ENCODE measurements around the gene TBCC. TPM values are rescaled to one million over a fixed set of nuclear protein-coding genes. Genes with fewer than 3 reads are reported as not detected.

Gene TBCC
- total RNA-seq, 1 donor from 2014 or later: 36.6 TPM

DNA sequence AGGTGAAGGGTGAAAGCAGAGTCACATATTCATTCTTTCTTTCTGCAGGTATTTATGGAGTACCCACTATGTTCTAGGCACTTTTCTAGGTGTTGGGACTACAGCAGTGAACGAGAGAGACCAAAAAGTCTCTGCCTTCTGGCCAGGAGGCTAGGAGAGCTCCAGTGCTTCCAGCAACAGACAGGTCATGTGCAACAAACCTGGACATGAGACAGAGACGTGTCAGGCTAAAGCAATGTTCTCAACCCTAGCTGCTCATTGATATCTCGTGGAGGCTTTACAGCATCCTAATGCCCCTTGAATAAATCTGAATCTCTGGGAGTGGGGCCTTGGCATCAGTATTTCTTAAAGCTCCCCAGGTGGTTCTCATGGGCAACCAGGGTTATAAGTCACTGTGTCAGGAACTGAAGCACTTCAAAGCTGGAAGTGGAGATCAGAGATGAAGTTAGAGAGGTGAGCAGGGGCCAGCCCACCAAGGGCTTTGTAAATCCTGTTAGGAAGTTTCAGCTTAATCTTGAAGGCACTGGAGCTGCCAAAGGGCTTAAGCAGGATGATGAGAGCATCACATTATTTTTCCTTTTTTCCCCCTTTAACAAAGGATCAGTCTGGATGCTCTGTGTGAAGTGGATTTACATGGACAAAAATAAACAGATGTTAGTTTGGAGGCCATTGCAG, 13.0 kb upstream of the TBCC start:
- TF ChIP-seq, protein P1, sequence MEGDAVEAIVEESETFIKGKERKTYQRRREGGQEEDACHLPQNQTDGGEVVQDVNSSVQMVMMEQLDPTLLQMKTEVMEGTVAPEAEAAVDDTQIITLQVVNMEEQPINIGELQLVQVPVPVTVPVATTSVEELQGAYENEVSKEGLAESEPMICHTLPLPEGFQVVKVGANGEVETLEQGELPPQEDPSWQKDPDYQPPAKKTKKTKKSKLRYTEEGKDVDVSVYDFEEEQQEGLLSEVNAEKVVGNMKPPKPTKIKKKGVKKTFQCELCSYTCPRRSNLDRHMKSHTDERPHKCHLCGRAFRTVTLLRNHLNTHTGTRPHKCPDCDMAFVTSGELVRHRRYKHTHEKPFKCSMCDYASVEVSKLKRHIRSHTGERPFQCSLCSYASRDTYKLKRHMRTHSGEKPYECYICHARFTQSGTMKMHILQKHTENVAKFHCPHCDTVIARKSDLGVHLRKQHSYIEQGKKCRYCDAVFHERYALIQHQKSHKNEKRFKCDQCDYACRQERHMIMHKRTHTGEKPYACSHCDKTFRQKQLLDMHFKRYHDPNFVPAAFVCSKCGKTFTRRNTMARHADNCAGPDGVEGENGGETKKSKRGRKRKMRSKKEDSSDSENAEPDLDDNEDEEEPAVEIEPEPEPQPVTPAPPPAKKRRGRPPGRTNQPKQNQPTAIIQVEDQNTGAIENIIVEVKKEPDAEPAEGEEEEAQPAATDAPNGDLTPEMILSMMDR (IDR thresholded peaks at IDR 0.05; ENCODE audit: insufficient read depth, low read length, severe bottlenecking): no peak
- H3K36me3 ChIP-seq (ENCODE audit: control insufficient read depth, insufficient read depth, low read length): no peaks in the 10 kb centered on the region
- FAIRE-seq (no peak), DNase-seq (ENCODE audit: low read depth) (no peak)
- H3K4me3 ChIP-seq (ENCODE audit: low read depth, low read length): no peak overlapping the region
- H3K27me3 ChIP-seq (ENCODE audit: control insufficient read depth, insufficient read depth, low read length): no peaks in the 10 kb centered on the region

DNA sequence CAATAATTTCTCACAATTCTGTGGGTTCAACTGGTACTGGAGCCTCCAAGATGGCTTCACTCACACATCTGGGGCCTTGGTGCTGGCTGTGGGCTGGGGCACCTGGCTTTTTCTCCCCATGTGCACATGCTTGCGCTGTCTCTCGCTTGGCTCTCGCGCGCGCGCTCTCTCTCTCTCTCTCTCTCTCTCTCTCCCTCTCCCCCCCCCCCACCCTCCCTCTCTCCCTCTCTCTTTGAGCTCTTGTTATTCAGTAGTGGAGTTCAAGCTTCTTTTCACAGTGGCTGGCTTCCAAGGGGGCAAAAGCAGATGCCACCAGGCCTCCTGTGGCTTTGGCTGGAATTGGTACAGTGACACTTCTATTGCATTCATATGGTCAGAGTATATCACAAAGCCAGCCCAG, 10.8 kb upstream of the TBCC start:
- Histone ChIP-seq H3K4me3 (ENCODE audit: low read depth, low read length) (no peak overlapping the region), H3K36me3 (ENCODE audit: control insufficient read depth, insufficient read depth, low read length) (no peaks in the 10 kb centered on the region), H3K27me3 (ENCODE audit: control insufficient read depth, insufficient read depth, low read length) (no peaks in the 10 kb centered on the region)
- TF ChIP-seq, protein P1 (IDR thresholded peaks at IDR 0.05; ENCODE audit: insufficient read depth, low read length, severe bottlenecking): no peak
- no peak for FAIRE-seq
- no peak for DNase-seq (ENCODE audit: low read depth)

DNA sequence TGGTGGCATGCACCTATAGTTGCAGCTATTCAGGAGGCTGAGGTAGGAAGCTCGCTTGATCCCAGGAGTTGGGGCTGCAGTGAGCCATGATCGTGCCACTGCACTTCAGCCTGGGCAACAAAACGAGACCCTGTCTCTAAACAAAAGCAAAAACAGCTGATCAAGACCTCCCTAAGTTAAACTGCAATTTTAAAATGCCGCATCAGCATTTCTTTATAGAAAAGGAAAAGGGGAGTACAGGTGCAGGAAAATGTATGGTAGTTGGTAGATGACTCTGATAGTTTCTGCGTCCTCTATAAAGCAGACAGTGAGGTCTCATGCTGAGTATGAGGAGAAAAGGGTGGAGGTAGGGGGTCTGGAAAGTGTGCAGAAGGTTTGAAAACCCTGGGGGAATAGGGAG, 8.9 kb upstream of the TBCC start:
- no peak overlapping the region for H3K4me3 ChIP-seq (ENCODE audit: low read depth, low read length)
- no peak for DNase-seq (ENCODE audit: low read depth)
- no peaks in the 10 kb centered on the region for H3K27me3 ChIP-seq (ENCODE audit: control insufficient read depth, insufficient read depth, low read length)
- TF ChIP-seq, protein P1 (IDR thresholded peaks at IDR 0.05; ENCODE audit: insufficient read depth, low read length, severe bottlenecking): no peak
- no peaks in the 10 kb centered on the region for H3K36me3 ChIP-seq (ENCODE audit: control insufficient read depth, insufficient read depth, low read length)
- FAIRE-seq: no peak

DNA sequence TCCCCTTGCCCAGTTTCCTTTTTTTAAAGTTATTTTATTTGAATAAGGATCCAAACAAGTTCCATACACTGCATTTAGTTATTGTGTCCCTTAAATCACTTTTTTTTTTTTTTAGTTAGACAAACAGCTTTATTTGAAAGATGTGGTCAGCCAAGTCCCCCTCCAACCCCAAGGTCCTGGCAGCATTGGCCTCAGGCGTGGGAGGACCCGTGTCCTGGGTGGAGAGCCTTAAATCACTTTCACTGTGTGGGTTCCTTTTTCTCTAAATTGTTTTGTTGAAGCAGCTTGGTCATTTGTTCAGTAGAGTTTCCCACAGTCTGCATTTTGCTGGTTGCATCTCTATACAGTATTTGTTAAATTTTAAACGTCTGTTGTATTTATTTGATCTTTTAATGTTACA, 5.2 kb upstream of the TBCC start:
- TF ChIP-seq, protein P1 (IDR thresholded peaks at IDR 0.05; ENCODE audit: insufficient read depth, low read length, severe bottlenecking): no peak

DNA sequence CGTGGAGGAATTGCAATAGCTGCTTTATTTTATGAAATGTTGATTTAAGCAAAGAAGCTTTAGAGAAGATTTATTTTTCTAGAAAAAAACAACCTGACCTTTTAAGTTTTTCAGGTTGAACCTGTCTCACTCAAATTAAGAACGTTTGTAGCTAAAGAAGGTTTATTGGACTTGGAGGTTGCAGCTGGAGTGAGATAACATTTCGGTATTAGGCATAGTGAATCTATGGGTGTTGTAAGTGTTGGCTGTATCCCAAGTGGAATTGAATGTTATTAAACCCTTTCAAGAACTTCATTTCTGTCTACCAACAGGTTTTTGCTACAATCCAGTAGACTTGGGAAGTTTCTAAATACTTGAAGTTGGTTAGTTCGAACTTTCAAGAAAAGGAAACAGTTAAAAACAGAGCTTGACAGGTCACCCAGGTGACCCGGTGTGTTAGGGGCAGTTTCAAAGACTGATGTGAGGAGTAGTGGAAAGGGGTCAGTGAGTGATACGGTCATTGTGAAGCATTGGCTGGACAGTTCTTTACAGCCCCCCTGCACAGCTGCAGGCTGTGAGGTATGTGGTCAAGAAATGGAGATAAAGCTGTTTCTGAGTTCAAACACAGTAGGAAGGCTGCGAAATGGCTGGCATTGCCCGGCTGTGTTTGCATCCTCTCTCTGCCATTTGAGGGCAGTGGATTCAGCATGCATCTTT, 2.4 kb upstream of the TBCC start:
- TF ChIP-seq, protein P1 (IDR thresholded peaks at IDR 0.05; ENCODE audit: insufficient read depth, low read length, severe bottlenecking): no peak
- no peaks in the 10 kb centered on the region for H3K27me3 ChIP-seq (ENCODE audit: control insufficient read depth, insufficient read depth, low read length)
- no peak overlapping the region for H3K4me3 ChIP-seq (ENCODE audit: low read depth, low read length)
- FAIRE-seq (no peak), DNase-seq (ENCODE audit: low read depth) (no peak)
- no peaks in the 10 kb centered on the region for H3K36me3 ChIP-seq (ENCODE audit: control insufficient read depth, insufficient read depth, low read length)

More for the DNA sequence above, 5.2 kb upstream of the TBCC start:
- FAIRE-seq (no peak), DNase-seq (ENCODE audit: low read depth) (no peak)
- Histone ChIP-seq H3K27me3 (ENCODE audit: control insufficient read depth, insufficient read depth, low read length) (no peaks in the 10 kb centered on the region), H3K36me3 (ENCODE audit: control insufficient read depth, insufficient read depth, low read length) (no peaks in the 10 kb centered on the region), H3K4me3 (ENCODE audit: low read depth, low read length) (no peak overlapping the region)
